HCT116 (cell line): ENCODE results near the gene SLC38A8.

ENCODE experiments used
- CBX3 ChIP-seq: IDR thresholded peaks from 2 replicates; pipeline ENCODE4 v1.6.1; 2012; ENCODE audit warnings: low read depth
- CTCF ChIP-seq, 3 experiments: fragments of 200-600 bp in 1 of 3; sonication (generic) in 1 of 3; IDR thresholded peaks in 2 of 3; conservative IDR thresholded peaks in 1 of 3; 2 replicates each; pipeline ENCODE4 v1.5.1; 2012 to 2017; ENCODE audit warnings: low read depth in 2 of 3, low read length in 2 of 3, antibody characterized with exemption in 1 of 3, borderline replicate concordance in 1 of 3, control low read depth in 1 of 3, mild to moderate bottlenecking in 1 of 3, mixed read lengths in 1 of 3, mixed run types in 1 of 3, moderate library complexity in 1 of 3; ENCODE audit not compliant: insufficient read depth in 1 of 3
- EZH2 ChIP-seq: fragments of 200-600 bp; sonication (generic); IDR thresholded peaks from 2 replicates; pipeline ENCODE4 v1.6.1; 2017; ENCODE audit warnings: antibody characterized with exemption, mixed run types
- MAX ChIP-seq: IDR thresholded peaks from 2 replicates; pipeline ENCODE4 v1.6.1; 2012
- POLR2AphosphoS5 ChIP-seq: IDR thresholded peaks from 2 replicates; pipeline ENCODE4 v1.6.1; 2011; ENCODE audit warnings: mild to moderate bottlenecking, low read depth, low read length, moderate library complexity
- TCF7L2 ChIP-seq: IDR thresholded peaks from 2 replicates; pipeline ENCODE4 v1.7.0; 2011; ENCODE audit warnings: borderline replicate concordance, inconsistent platforms; ENCODE audit not compliant: insufficient read depth, insufficient read length; ENCODE audit errors: extremely low read depth
- YY1 ChIP-seq: IDR thresholded peaks from 2 replicates; pipeline ENCODE4 v1.6.1; 2011; ENCODE audit warnings: low read length, low read depth, moderate library complexity, mild to moderate bottlenecking; ENCODE audit not compliant: insufficient replicate concordance; ENCODE audit errors: extremely low read depth

GRCh38 chr16:84079664-84080063, 37.1 kb upstream of the SLC38A8 start:
- TF ChIP-seq MAX (no peak), CBX3 (no peak), CTCF (IDR thresholded peaks at IDR 0.05 in 2 of 3, conservative IDR thresholded peaks at IDR 0.05 in 1 of 3; ENCODE audit: borderline replicate concordance in 1 of 3, insufficient read depth in 1 of 3, low read depth in 2 of 3, low read length in 2 of 3) (no peak), EZH2 (no peak), YY1 (no peak), POLR2AphosphoS5 (no peak), TCF7L2 (no peak)
